HK-2 (cell line): ENCODE results near the gene HELZ.
"Not testable (repeated sequence)": the region's sequence is repeated elsewhere in the genome, so short reads cannot be mapped to it uniquely, and the experiment has no call there.

Source experiments
- DNase-seq: peaks from one replicate; pipeline ENCODE4 v3.0.0-alpha.2; 2018; ENCODE audit not compliant: unreplicated experiment

The HELZ gene

GRCh38 chr17:67139784-67140665 lies 105.0 kb downstream of the HELZ start:
- no peak for DNase-seq

GRCh38 chr17:67139289-67139688 lies 105.7 kb downstream of the HELZ start:
- no peak for DNase-seq

GRCh38 chr17:67138392-67138791 lies 106.6 kb downstream of the HELZ start:
- no peak for DNase-seq

GRCh38 chr17:67137860-67138259 lies 107.1 kb downstream of the HELZ start:
- no peak for DNase-seq

GRCh38 chr17:67137026-67137370 lies 108.0 kb downstream of the HELZ start:
- no peak for DNase-seq

- DNase-seq, result no peak
Measured at GRCh38 chr17:67136191-67137025, 108.6 kb downstream of the HELZ start.

GRCh38 chr17:67133161-67133560 lies 111.8 kb downstream of the HELZ start:
- DNase-seq, result no peak

GRCh38 chr17:67132366-67132765 lies 112.6 kb downstream of the HELZ start:
- no peak for DNase-seq

- DNase-seq, result no peak
Measured at GRCh38 chr17:67130768-67131167, 114.2 kb downstream of the HELZ start.

- no peak for DNase-seq
Measured at GRCh38 chr17:67129283-67129682, 115.7 kb downstream of the HELZ start.

- no peak for DNase-seq
Measured at GRCh38 chr17:67128700-67129099, 116.3 kb downstream of the HELZ start.

- DNase-seq, result no peak
Measured at GRCh38 chr17:67127925-67128324, 117.1 kb downstream of the HELZ start.

GRCh38 chr17:67126983-67127382 lies 118.0 kb downstream of the HELZ start:
- DNase-seq, result no peak

- not testable (repeated sequence) for DNase-seq
Measured at GRCh38 chr17:67126543-67126942, 118.5 kb downstream of the HELZ start.

GRCh38 chr17:67125924-67126323 lies 119.1 kb downstream of the HELZ start:
- DNase-seq, result no peak

- no peak for DNase-seq
Measured at GRCh38 chr17:67125417-67125816, 119.6 kb downstream of the HELZ start.

- DNase-seq, result no peak
Measured at GRCh38 chr17:67124450-67125148, 120.4 kb downstream of the HELZ start.

- DNase-seq, result no peak
Measured at GRCh38 chr17:67123699-67124098, 121.3 kb downstream of the HELZ start.

GRCh38 chr17:67121316-67121891 lies 123.6 kb downstream of the HELZ start:
- no peak for DNase-seq

GRCh38 chr17:67119102-67119501 lies 125.9 kb downstream of the HELZ start:
- no peak for DNase-seq

GRCh38 chr17:67116045-67116575 lies 128.9 kb downstream of the HELZ start:
- no peak for DNase-seq

- DNase-seq, result no peak
Measured at GRCh38 chr17:67115401-67115800, 129.6 kb downstream of the HELZ start.
